H9 (cell line): Measurements from ENCODE around the gene IFNL3. TPM values are rescaled to one million over a fixed set of nuclear protein-coding genes. Genes with fewer than 3 reads are reported as not detected.
"Not testable (repeated sequence)": the region's sequence is repeated elsewhere in the genome, so short reads cannot be mapped to it uniquely, and the experiment has no call there.

Source experiments
- DNase-seq: peaks from one replicate; pipeline ENCODE4 v3.0.0-alpha.2; 2017
- H2AFZ ChIP-seq: one replicate; pipeline ENCODE4 v1.6.1; 2013; ENCODE audit warnings: mild to moderate bottlenecking, low read length, control low read depth, moderate library complexity
- H2AK5ac ChIP-seq: 2 replicates; pipeline ENCODE4 v1.6.1; 2013; ENCODE audit warnings: low read length, control low read depth, mixed read lengths; ENCODE audit not compliant: insufficient read length
- H2BK120ac ChIP-seq: one replicate; pipeline ENCODE4 v1.6.1; 2013; ENCODE audit warnings: low read depth, mild to moderate bottlenecking, low read length, control low read depth, inconsistent platforms; ENCODE audit not compliant: poor library complexity, severe bottlenecking
- H2BK12ac ChIP-seq: 2 replicates; pipeline ENCODE4 v1.6.1; 2013; ENCODE audit warnings: low read length, control low read depth, mixed read lengths, low read depth; ENCODE audit not compliant: insufficient read length
- H2BK15ac ChIP-seq: 2 replicates; pipeline ENCODE4 v1.6.1; 2013; ENCODE audit warnings: low read depth, low read length, control low read depth
- H2BK20ac ChIP-seq: one replicate; pipeline ENCODE4 v1.6.1; 2013; ENCODE audit warnings: low read depth, mild to moderate bottlenecking, low read length, control low read depth, inconsistent platforms; ENCODE audit not compliant: poor library complexity, severe bottlenecking
- H2BK5ac ChIP-seq: 2 replicates; pipeline ENCODE4 v1.6.1; 2013; ENCODE audit warnings: low read length, control low read depth, mixed read lengths; ENCODE audit not compliant: insufficient read length
- H3K14ac ChIP-seq: 2 replicates; pipeline ENCODE4 v1.6.1; 2013; ENCODE audit warnings: low read length, control low read depth; ENCODE audit not compliant: insufficient read depth
- H3K18ac ChIP-seq: 2 replicates; pipeline ENCODE4 v1.6.1; 2013; ENCODE audit warnings: low read depth, mild to moderate bottlenecking, mixed read lengths, low read length, control low read depth; ENCODE audit not compliant: insufficient read length
- H3K23ac ChIP-seq: 2 replicates; pipeline ENCODE4 v1.6.1; 2013; ENCODE audit warnings: low read length, control low read depth, mixed read lengths, low read depth; ENCODE audit not compliant: insufficient read length
- H3K23me2 ChIP-seq: 2 replicates; pipeline ENCODE4 v1.6.1; 2013; ENCODE audit warnings: low read depth, mild to moderate bottlenecking, mixed read lengths, low read length, control low read depth; ENCODE audit not compliant: insufficient read length, poor library complexity, severe bottlenecking
- H3K27ac ChIP-seq: 2 replicates; pipeline ENCODE4 v1.5.1; 2013; ENCODE audit warnings: low read length, control low read depth, mixed read lengths, low read depth; ENCODE audit not compliant: insufficient read length
- H3K27me3 ChIP-seq: 2 replicates; pipeline ENCODE4 v1.6.1; 2013; ENCODE audit warnings: low read length, control low read depth, inconsistent platforms; ENCODE audit not compliant: insufficient read depth
- H3K4ac ChIP-seq: 2 replicates; pipeline ENCODE4 v1.6.1; 2013; ENCODE audit warnings: low read depth, mild to moderate bottlenecking, control low read depth, inconsistent platforms, low read length, moderate library complexity
- H3K4me1 ChIP-seq: 2 replicates; pipeline ENCODE4 v1.6.1; 2013; ENCODE audit warnings: low read length, control low read depth, inconsistent platforms; ENCODE audit not compliant: insufficient read depth
- H3K4me2 ChIP-seq: 2 replicates; pipeline ENCODE4 v1.6.1; 2013; ENCODE audit warnings: low read length, control low read depth, mixed read lengths; ENCODE audit not compliant: insufficient read length, insufficient read depth
- H3K56ac ChIP-seq: 2 replicates; pipeline ENCODE4 v1.6.1; 2013; ENCODE audit warnings: low read depth, mild to moderate bottlenecking, mixed read lengths, low read length, control low read depth; ENCODE audit not compliant: insufficient read length
- H3K79me1 ChIP-seq: 2 replicates; pipeline ENCODE4 v1.6.1; 2013; ENCODE audit warnings: low read depth, mild to moderate bottlenecking, moderate library complexity, low read length, control low read depth, inconsistent platforms; ENCODE audit not compliant: insufficient read depth, poor library complexity, severe bottlenecking
- H3K79me2 ChIP-seq: 2 replicates; pipeline ENCODE4 v1.6.1; 2013; ENCODE audit warnings: low read length, control low read depth, inconsistent platforms; ENCODE audit not compliant: insufficient read depth
- H3K9ac ChIP-seq: 2 replicates; pipeline ENCODE4 v1.6.1; 2013; ENCODE audit warnings: low read length, control low read depth, mixed read lengths; ENCODE audit not compliant: insufficient read length; ENCODE audit errors: extremely low read depth
- H3K9me3 ChIP-seq: one replicate; pipeline ENCODE4 v1.6.1; 2013; ENCODE audit warnings: low read depth, low read length, inconsistent platforms; ENCODE audit not compliant: control insufficient read depth
- H3T11ph ChIP-seq: one replicate; pipeline ENCODE4 v1.6.1; 2013; ENCODE audit warnings: mild to moderate bottlenecking, low read length, control low read depth, inconsistent platforms
- H4K20me1 ChIP-seq: one replicate; pipeline ENCODE4 v1.6.1; 2013; ENCODE audit not compliant: control insufficient read depth, insufficient read length, insufficient read depth
- H4K5ac ChIP-seq: 2 replicates; pipeline ENCODE4 v1.6.1; 2013; ENCODE audit warnings: low read depth, mild to moderate bottlenecking, mixed read lengths, low read length, control low read depth; ENCODE audit not compliant: insufficient read length
- H4K8ac ChIP-seq: replicated peaks from 2 replicates; pipeline ENCODE4 v1.6.1; 2013; ENCODE audit warnings: low read length, control low read depth, mixed read lengths, low read depth; ENCODE audit not compliant: insufficient read length
- H4K91ac ChIP-seq: 2 replicates; pipeline ENCODE4 v1.6.1; 2013; ENCODE audit warnings: low read depth, mild to moderate bottlenecking, moderate library complexity, mixed read lengths, low read length, control low read depth; ENCODE audit not compliant: insufficient read length
- H3K27ac Mint-ChIP-seq, 3 experiments: 2 replicates in 2 of 3; 3 replicates in 1 of 3; pipeline ENCODE4 v1.8.0; 2020 to 2021; ENCODE audit warnings: mixed read lengths in 3 of 3, mild to moderate bottlenecking in 1 of 3, moderate library complexity in 1 of 3
- H3K27me3 Mint-ChIP-seq: 2 replicates; pipeline ENCODE4 v1.8.0; 2021; ENCODE audit warnings: low read depth, mild to moderate bottlenecking, moderate library complexity, mixed read lengths
- H3K36me3 Mint-ChIP-seq, 3 experiments: 2 replicates in 2 of 3; 3 replicates in 1 of 3; pipeline ENCODE4 v1.8.0; 2020 to 2021; ENCODE audit warnings: low read depth in 3 of 3, mixed read lengths in 3 of 3; ENCODE audit not compliant: insufficient read depth in 1 of 3
- H3K4me1 Mint-ChIP-seq, 2 experiments: 2 replicates each; pipeline ENCODE4 v1.8.0; 2020; ENCODE audit warnings: mixed read lengths in 2 of 2
- H3K4me3 Mint-ChIP-seq, 2 experiments: 2 replicates in 1 of 2; 3 replicates in 1 of 2; pipeline ENCODE4 v1.8.0; 2020 to 2021; ENCODE audit warnings: mild to moderate bottlenecking in 2 of 2, mixed read lengths in 2 of 2, moderate library complexity in 1 of 2
- H3K9me3 Mint-ChIP-seq, 2 experiments: 2 replicates in 1 of 2; 3 replicates in 1 of 2; pipeline ENCODE4 v1.8.0; 2020; ENCODE audit warnings: mild to moderate bottlenecking in 2 of 2, mixed read lengths in 2 of 2, moderate library complexity in 1 of 2
- CTCF ChIP-seq: fragments of 200-600 bp; sonication (generic); conservative IDR thresholded peaks from 3 replicates; pipeline ENCODE4 v1.8.0; 2021; ENCODE audit warnings: antibody characterized with exemption, mild to moderate bottlenecking
- whole genome bisulfite sequencing: extraction: QIAGEN DNeasy Blood & Tissue Kit; methylation state at CpG from one replicate; pipeline ENCODE4 v1.1.7; 2013; ENCODE audit warnings: missing lambda C conversion rate, low lambda C conversion rate, mixed read lengths; ENCODE audit not compliant: insufficient read length; ENCODE audit errors: extremely low coverage; 5-methylcytosine and 5-hydroxymethylcytosine counted together
- total RNA-seq: library from RNA; stranded (reverse); gene quantifications from 2 replicates; pipeline ENCODE4 v1.2.1, GENCODE V29; 2021

The IFNL3 gene
- total RNA-seq, 1 experiment from 2014 or later, result not detected

- no peak overlapping the region for H4K5ac ChIP-seq
- Mint-ChIP-seq H3K4me1 (no peaks in the 10 kb centered on the region), H3K36me3 (peaks cover 0 to 2% (median 0%) of the 10 kb centered on the region in 3 experiments; a peak in 2 of 7 replicates), H3K4me3 (no peak overlapping the region), H3K9me3 (peaks cover 12 to 15% of the 10 kb centered on the region in 2 experiments), H3K27ac (no peak overlapping the region), H3K27me3 (peaks cover 47% of the 10 kb centered on the region)
- H3K79me2 ChIP-seq, result no peaks in the 10 kb centered on the region
- H3K56ac ChIP-seq, result no peak overlapping the region
- H3K23me2 ChIP-seq, result no peaks in the 10 kb centered on the region
- H3K9ac ChIP-seq, result no peak overlapping the region
- no peak overlapping the region for H3K4me2 ChIP-seq
- H3K14ac ChIP-seq, result no peak overlapping the region
- no peaks in the 10 kb centered on the region for H3K79me1 ChIP-seq
- H2BK5ac ChIP-seq, result no peak overlapping the region
- H3K23ac ChIP-seq, result no peak overlapping the region
- H3K9me3 ChIP-seq, result no peaks in the 10 kb centered on the region
- no peak for TF ChIP-seq CTCF
- no peak overlapping the region for H3K18ac ChIP-seq
- H2BK15ac ChIP-seq, result no peak overlapping the region
- no peak overlapping the region for H3K27ac ChIP-seq
- no peak overlapping the region for H2BK120ac ChIP-seq
- DNase-seq, result no peak
- H3K4ac ChIP-seq, result no peak overlapping the region
- H2BK20ac ChIP-seq, result no peak overlapping the region
- peaks cover 2% of the 10 kb centered on the region; the same call in 1 of the 2 replicates for H3K27me3 ChIP-seq
- no peak overlapping the region for H3T11ph ChIP-seq
- WGBS, result no CpG with 5 or more reads among the region's 5 CpGs
- H4K91ac ChIP-seq, result no peak overlapping the region
- no peak overlapping the region for H4K8ac ChIP-seq
- H2AK5ac ChIP-seq, result no peak overlapping the region
- H2BK12ac ChIP-seq, result no peak overlapping the region
- H2AFZ ChIP-seq, result no peak overlapping the region
- no peaks in the 10 kb centered on the region for H3K4me1 ChIP-seq
- H4K20me1 ChIP-seq, result no peaks in the 10 kb centered on the region
These were observed 27.7 kb downstream of the IFNL3 start for GRCh38 chr19:39217094-39217493.

- DNase-seq, H3K27me3 ChIP-seq, H3K4ac ChIP-seq, H4K91ac ChIP-seq, H2AK5ac ChIP-seq, H2BK15ac ChIP-seq, H3K27ac ChIP-seq, H3K14ac ChIP-seq, H3K27ac Mint-ChIP-seq, H3K79me2 ChIP-seq, H3K9ac ChIP-seq, H3K4me1 Mint-ChIP-seq, H3K56ac ChIP-seq, H4K20me1 ChIP-seq, H3K9me3 ChIP-seq, H3K18ac ChIP-seq, H3K23ac ChIP-seq, H2AFZ ChIP-seq, H3K79me1 ChIP-seq, H3K4me1 ChIP-seq, H4K8ac ChIP-seq, H3K36me3 Mint-ChIP-seq, H2BK12ac ChIP-seq, H3K4me2 ChIP-seq, H2BK5ac ChIP-seq, H3T11ph ChIP-seq, H3K23me2 ChIP-seq, H4K5ac ChIP-seq, H3K4me3 Mint-ChIP-seq, H2BK120ac ChIP-seq, H2BK20ac ChIP-seq: not testable (repeated sequence)
- WGBS, result no CpG with 5 or more reads among the region's 3 CpGs
- Mint-ChIP-seq H3K27me3 (peaks cover 33% of the 10 kb centered on the region), H3K9me3 (peaks cover 12 to 15% of the 10 kb centered on the region in 2 experiments)
These were observed 29.5 kb downstream of the IFNL3 start for GRCh38 chr19:39215323-39215722.
